Measurements from ENCODE around the gene ADK. TPM values are rescaled to one million over a fixed set of nuclear protein-coding genes. Genes with fewer than 3 reads are reported as not detected.
"Not testable (repeated sequence)": the region's sequence is repeated elsewhere in the genome, so short reads cannot be mapped to it uniquely, and the experiment has no call there.

Gene ADK
- total RNA-seq, 1 experiment from 2014 or later = 26.8 TPM

DNA sequence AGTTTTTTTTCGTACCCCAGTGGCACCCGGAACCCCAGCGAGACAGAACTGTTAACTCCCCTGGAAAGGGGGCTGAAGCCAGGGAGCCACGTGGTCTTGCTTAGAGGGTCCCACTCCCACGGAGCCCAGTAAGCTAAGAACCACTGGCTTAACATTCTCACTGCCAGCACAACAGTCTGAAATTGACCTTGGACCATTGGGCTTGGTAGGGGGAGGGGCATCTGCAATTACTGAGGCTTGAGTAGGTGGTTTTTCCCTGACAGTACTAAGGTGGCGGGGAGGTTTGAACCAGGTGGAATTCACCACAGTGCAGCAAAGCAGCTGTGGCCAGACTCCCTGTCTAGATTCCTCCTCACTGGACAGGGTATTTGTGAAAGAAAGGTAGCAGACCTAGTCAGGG is 196.5 kb downstream of the ADK start:
- H3K4me3 Mint-ChIP-seq = no peak overlapping the region
- Histone ChIP-seq H3K4ac (ENCODE audit: low read depth, low read length) (no peak overlapping the region), H3T11ph (ENCODE audit: low read length) (no peak overlapping the region), H3K9ac (ENCODE audit: extremely low read depth, insufficient read length, low read length) (no peak overlapping the region), H3K18ac (ENCODE audit: insufficient read length, low read depth, low read length) (no peak overlapping the region), H3K4me1 (ENCODE audit: insufficient read depth, low read length) (no peaks in the 10 kb centered on the region), H4K5ac (ENCODE audit: insufficient read length, low read depth, low read length) (no peak overlapping the region), H4K20me1 (ENCODE audit: control insufficient read depth, insufficient read depth, insufficient read length) (no peaks in the 10 kb centered on the region), H2AK5ac (ENCODE audit: insufficient read length, low read length) (no peak overlapping the region), H3K79me2 (ENCODE audit: insufficient read depth, low read length) (no peaks in the 10 kb centered on the region), H2AFZ (ENCODE audit: low read length) (no peak overlapping the region), H2BK120ac (ENCODE audit: low read depth, low read length, poor library complexity, severe bottlenecking) (no peak overlapping the region), H3K14ac (ENCODE audit: insufficient read depth, low read length) (no peak overlapping the region), H4K8ac (replicated peaks; ENCODE audit: insufficient read length, low read depth, low read length) (no peak overlapping the region), H3K79me1 (ENCODE audit: insufficient read depth, low read depth, low read length, poor library complexity, severe bottlenecking) (peaks cover 4% of the 10 kb centered on the region), H3K27me3 (ENCODE audit: insufficient read depth, low read length) (no peaks in the 10 kb centered on the region), H3K23ac (ENCODE audit: insufficient read length, low read depth, low read length) (no peak overlapping the region), H4K91ac (ENCODE audit: insufficient read length, low read depth, low read length) (no peak overlapping the region), H3K4me2 (ENCODE audit: insufficient read depth, insufficient read length, low read length) (no peak overlapping the region), H3K27ac (ENCODE audit: insufficient read length, low read depth, low read length) (no peak overlapping the region), H3K23me2 (ENCODE audit: insufficient read length, low read depth, low read length, poor library complexity, severe bottlenecking) (no peaks in the 10 kb centered on the region), H2BK5ac (ENCODE audit: insufficient read length, low read length) (no peak overlapping the region), H3K9me3 (ENCODE audit: control insufficient read depth, low read depth, low read length) (no peaks in the 10 kb centered on the region), H2BK12ac (ENCODE audit: insufficient read length, low read depth, low read length) (no peak overlapping the region), H2BK15ac (ENCODE audit: low read depth, low read length) (no peak overlapping the region), H2BK20ac (ENCODE audit: low read depth, low read length, poor library complexity, severe bottlenecking) (no peak overlapping the region), H3K56ac (ENCODE audit: insufficient read length, low read depth, low read length) (no peak overlapping the region)
- peaks cover 0 to 13% (median 11%) of the 10 kb centered on the region in 3 experiments; a peak in 4 of 7 replicates for H3K36me3 Mint-ChIP-seq (ENCODE audit: insufficient read depth in 1 of 3, low read depth in 3 of 3)
- H3K27me3 Mint-ChIP-seq (ENCODE audit: low read depth) = no peaks in the 10 kb centered on the region
- peaks cover 0 to 5% of the 10 kb centered on the region in 2 experiments; a peak in 1 of 4 replicates for H3K4me1 Mint-ChIP-seq
- no peak for DNase-seq
- TF ChIP-seq, protein P1, sequence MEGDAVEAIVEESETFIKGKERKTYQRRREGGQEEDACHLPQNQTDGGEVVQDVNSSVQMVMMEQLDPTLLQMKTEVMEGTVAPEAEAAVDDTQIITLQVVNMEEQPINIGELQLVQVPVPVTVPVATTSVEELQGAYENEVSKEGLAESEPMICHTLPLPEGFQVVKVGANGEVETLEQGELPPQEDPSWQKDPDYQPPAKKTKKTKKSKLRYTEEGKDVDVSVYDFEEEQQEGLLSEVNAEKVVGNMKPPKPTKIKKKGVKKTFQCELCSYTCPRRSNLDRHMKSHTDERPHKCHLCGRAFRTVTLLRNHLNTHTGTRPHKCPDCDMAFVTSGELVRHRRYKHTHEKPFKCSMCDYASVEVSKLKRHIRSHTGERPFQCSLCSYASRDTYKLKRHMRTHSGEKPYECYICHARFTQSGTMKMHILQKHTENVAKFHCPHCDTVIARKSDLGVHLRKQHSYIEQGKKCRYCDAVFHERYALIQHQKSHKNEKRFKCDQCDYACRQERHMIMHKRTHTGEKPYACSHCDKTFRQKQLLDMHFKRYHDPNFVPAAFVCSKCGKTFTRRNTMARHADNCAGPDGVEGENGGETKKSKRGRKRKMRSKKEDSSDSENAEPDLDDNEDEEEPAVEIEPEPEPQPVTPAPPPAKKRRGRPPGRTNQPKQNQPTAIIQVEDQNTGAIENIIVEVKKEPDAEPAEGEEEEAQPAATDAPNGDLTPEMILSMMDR (conservative IDR thresholded peaks at IDR 0.05) = no peak
- peaks cover 8 to 16% of the 10 kb centered on the region in 2 experiments; a peak in 4 of 5 replicates for H3K9me3 Mint-ChIP-seq
- no CpG with 5 or more reads among the region's 6 CpGs for WGBS (ENCODE audit: extremely low coverage, insufficient read length, low lambda C conversion rate)
- no peak overlapping the region; a peak in 2 of 7 replicates for H3K27ac Mint-ChIP-seq

DNA sequence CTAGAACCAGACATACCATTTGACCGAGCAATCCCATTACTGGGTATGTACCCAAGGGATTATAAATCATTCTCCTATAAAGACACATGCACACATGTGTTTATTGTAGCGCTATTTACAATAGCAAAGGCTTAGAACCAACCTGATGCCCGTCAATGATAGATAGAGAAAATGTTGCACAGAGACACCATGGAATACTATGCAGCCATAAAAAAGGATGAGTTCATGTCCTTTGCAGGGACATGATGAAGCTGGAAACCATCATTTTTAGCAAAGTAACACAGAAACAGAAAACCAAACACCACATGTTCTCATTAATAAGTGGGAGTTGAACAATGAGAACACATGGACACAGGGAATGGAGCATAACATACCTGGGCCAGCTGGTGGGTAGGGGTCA is 202.0 kb downstream of the ADK start:
- H2BK120ac ChIP-seq (ENCODE audit: low read depth, low read length, poor library complexity, severe bottlenecking) = not testable (repeated sequence)

More for the DNA sequence above, 202.0 kb downstream of the ADK start:
- H3K56ac ChIP-seq (ENCODE audit: insufficient read length, low read depth, low read length); H3K27ac Mint-ChIP-seq; H3K79me1 ChIP-seq (ENCODE audit: insufficient read depth, low read depth, low read length, poor library complexity, severe bottlenecking); H2BK15ac ChIP-seq (ENCODE audit: low read depth, low read length); H3K36me3 Mint-ChIP-seq (ENCODE audit: insufficient read depth in 1 of 3, low read depth in 3 of 3); H3K18ac ChIP-seq (ENCODE audit: insufficient read length, low read depth, low read length); H4K5ac ChIP-seq (ENCODE audit: insufficient read length, low read depth, low read length); H3K4me1 ChIP-seq (ENCODE audit: insufficient read depth, low read length); H3K4me1 Mint-ChIP-seq; DNase-seq; H3K23me2 ChIP-seq (ENCODE audit: insufficient read length, low read depth, low read length, poor library complexity, severe bottlenecking); H2BK20ac ChIP-seq (ENCODE audit: low read depth, low read length, poor library complexity, severe bottlenecking); H3K27me3 Mint-ChIP-seq (ENCODE audit: low read depth); H3K27me3 ChIP-seq (ENCODE audit: insufficient read depth, low read length); H2BK12ac ChIP-seq (ENCODE audit: insufficient read length, low read depth, low read length); H3K9ac ChIP-seq (ENCODE audit: extremely low read depth, insufficient read length, low read length); H3K79me2 ChIP-seq (ENCODE audit: insufficient read depth, low read length); H3K27ac ChIP-seq (ENCODE audit: insufficient read length, low read depth, low read length); H4K8ac ChIP-seq (replicated peaks; ENCODE audit: insufficient read length, low read depth, low read length); H3K14ac ChIP-seq (ENCODE audit: insufficient read depth, low read length); H3K4me3 Mint-ChIP-seq; H3T11ph ChIP-seq (ENCODE audit: low read length); H3K9me3 ChIP-seq (ENCODE audit: control insufficient read depth, low read depth, low read length); H3K4ac ChIP-seq (ENCODE audit: low read depth, low read length); H2AFZ ChIP-seq (ENCODE audit: low read length); H3K4me2 ChIP-seq (ENCODE audit: insufficient read depth, insufficient read length, low read length); H2BK5ac ChIP-seq (ENCODE audit: insufficient read length, low read length); H2AK5ac ChIP-seq (ENCODE audit: insufficient read length, low read length); H3K9me3 Mint-ChIP-seq; H4K91ac ChIP-seq (ENCODE audit: insufficient read length, low read depth, low read length); H4K20me1 ChIP-seq (ENCODE audit: control insufficient read depth, insufficient read depth, insufficient read length); H3K23ac ChIP-seq (ENCODE audit: insufficient read length, low read depth, low read length): not testable (repeated sequence)
- WGBS (ENCODE audit: extremely low coverage, insufficient read length, low lambda C conversion rate) = no CpG with 5 or more reads among the region's 3 CpGs
